ENCODE results near the gene ASXL1.

GRCh38 chr20:32432277-32432676 is 74.1 kb downstream of the ASXL1 start:
- TF ChIP-seq POLR2A (IDR thresholded peaks at IDR 0.05) (no peak), POLR2AphosphoS5 (IDR thresholded peaks at IDR 0.05) (no peak), CTCF (IDR thresholded peaks at IDR 0.05 in 8 of 11, conservative IDR thresholded peaks at IDR 0.05 in 3 of 11) (no peak)
